ACC112 (cell line): ENCODE data around the gene DHCR24.

Experiments used
- H2AFZ ChIP-seq: fragments of 200-600 bp; sonication (generic); one replicate; pipeline ENCODE4 v1.6.0; 2017; ENCODE audit warnings: antibody characterized with exemption, low read length; ENCODE audit not compliant: unreplicated experiment
- H3K27ac ChIP-seq: fragments of 200-600 bp; sonication (generic); 2 replicates; pipeline ENCODE4 v1.5.1; 2014; ENCODE audit warnings: low read depth, mild to moderate bottlenecking, antibody characterized with exemption, low read length, moderate library complexity
- H3K27me3 ChIP-seq: fragments of 200-600 bp; sonication (generic); 2 replicates; pipeline ENCODE4 v1.6.1; 2014; ENCODE audit warnings: mild to moderate bottlenecking, antibody characterized with exemption, low read length, moderate library complexity, mixed read lengths; ENCODE audit not compliant: insufficient read depth
- H3K36me3 ChIP-seq: fragments of 200-600 bp; sonication (generic); 2 replicates; pipeline ENCODE4 v1.6.1; 2016; ENCODE audit warnings: mild to moderate bottlenecking, antibody characterized with exemption, low read length, moderate library complexity, mixed read lengths; ENCODE audit not compliant: insufficient read depth
- H3K4me1 ChIP-seq: fragments of 200-600 bp; sonication (generic); one replicate; pipeline ENCODE4 v1.6.1; 2016; ENCODE audit warnings: low read length, mixed read lengths; ENCODE audit not compliant: insufficient read depth, unreplicated experiment, control insufficient read depth
- H3K4me3 ChIP-seq: fragments of 200-600 bp; sonication (generic); 2 replicates; pipeline ENCODE4 v1.5.1; 2014; ENCODE audit warnings: mild to moderate bottlenecking, low read depth, low read length
- H3K79me2 ChIP-seq: fragments of 200-600 bp; sonication (generic); one replicate; pipeline ENCODE4 v1.6.0; 2016; ENCODE audit warnings: low read length; ENCODE audit not compliant: control insufficient read depth, unreplicated experiment, insufficient read depth

Gene DHCR24

GRCh38 chr1:54863267-54863665 lies 23.7 kb downstream of the DHCR24 start:
- H3K27ac ChIP-seq = no peak overlapping the region
- H3K36me3 ChIP-seq = peaks cover 10% of the 10 kb centered on the region; the same call in 1 of the 2 replicates
- no peak overlapping the region for H3K4me3 ChIP-seq
- no peak overlapping the region for H2AFZ ChIP-seq
- H3K79me2 ChIP-seq = no peaks in the 10 kb centered on the region
- H3K27me3 ChIP-seq = no peaks in the 10 kb centered on the region
- H3K4me1 ChIP-seq = peaks cover 20% of the 10 kb centered on the region

GRCh38 chr1:54861070-54861761 lies 25.8 kb downstream of the DHCR24 start:
- Histone ChIP-seq H3K36me3 (peaks cover 10% of the 10 kb centered on the region; the same call in 1 of the 2 replicates), H3K4me3 (no peak overlapping the region), H3K4me1 (peaks cover 39% of the 10 kb centered on the region), H3K27ac (peak overlapping the region; percentile 33; the same call in 1 of the 2 replicates), H3K27me3 (no peaks in the 10 kb centered on the region), H3K79me2 (no peaks in the 10 kb centered on the region), H2AFZ (no peak overlapping the region)

- no peak overlapping the region for H3K4me3 ChIP-seq
- no peaks in the 10 kb centered on the region for H3K27me3 ChIP-seq
- peaks cover 47% of the 10 kb centered on the region for H3K4me1 ChIP-seq
- no peaks in the 10 kb centered on the region for H3K79me2 ChIP-seq
- H2AFZ ChIP-seq = no peak overlapping the region
- H3K27ac ChIP-seq = no peak overlapping the region
- H3K36me3 ChIP-seq = peaks cover 14% of the 10 kb centered on the region; the same call in 1 of the 2 replicates
Observed at GRCh38 chr1:54859700-54860391, 27.1 kb downstream of the DHCR24 start.

GRCh38 chr1:54857746-54858561 lies 29.0 kb downstream of the DHCR24 start:
- Histone ChIP-seq H3K27ac (peak overlapping the region; percentile 91), H3K36me3 (peaks cover 23% of the 10 kb centered on the region; the same call in 1 of the 2 replicates), H3K4me3 (no peak overlapping the region), H3K79me2 (no peaks in the 10 kb centered on the region), H3K27me3 (no peaks in the 10 kb centered on the region), H3K4me1 (peaks cover 47% of the 10 kb centered on the region), H2AFZ (no peak overlapping the region)

GRCh38 chr1:54857141-54857540 lies 29.9 kb downstream of the DHCR24 start:
- Histone ChIP-seq H3K4me3 (peak overlapping the region; percentile 15; the same call in 1 of the 2 replicates), H3K79me2 (no peaks in the 10 kb centered on the region), H3K27ac (peak overlapping the region; percentile 91), H3K36me3 (peaks cover 23% of the 10 kb centered on the region; the same call in 1 of the 2 replicates), H3K4me1 (peaks cover 46% of the 10 kb centered on the region), H2AFZ (no peak overlapping the region), H3K27me3 (no peaks in the 10 kb centered on the region)

GRCh38 chr1:54854381-54855020 lies 32.5 kb downstream of the DHCR24 start:
- H3K4me3 ChIP-seq = no peak overlapping the region
- no peaks in the 10 kb centered on the region for H3K27me3 ChIP-seq
- peaks cover 56% of the 10 kb centered on the region for H3K4me1 ChIP-seq
- H2AFZ ChIP-seq = no peak overlapping the region
- H3K27ac ChIP-seq = no peak overlapping the region
- H3K36me3 ChIP-seq = peaks cover 26% of the 10 kb centered on the region; the same call in 1 of the 2 replicates
- no peaks in the 10 kb centered on the region for H3K79me2 ChIP-seq

GRCh38 chr1:54853793-54854370 lies 33.1 kb downstream of the DHCR24 start:
- H3K27me3 ChIP-seq = no peaks in the 10 kb centered on the region
- H3K79me2 ChIP-seq = no peaks in the 10 kb centered on the region
- H3K36me3 ChIP-seq = peaks cover 32% of the 10 kb centered on the region; the same call in 1 of the 2 replicates
- H3K4me1 ChIP-seq = peaks cover 58% of the 10 kb centered on the region
- no peak overlapping the region for H2AFZ ChIP-seq
- H3K27ac ChIP-seq = no peak overlapping the region
- no peak overlapping the region for H3K4me3 ChIP-seq

GRCh38 chr1:54853096-54853792 lies 33.8 kb downstream of the DHCR24 start:
- H3K36me3 ChIP-seq = peaks cover 36% of the 10 kb centered on the region; the same call in 1 of the 2 replicates
- no peak overlapping the region for H3K27ac ChIP-seq
- no peaks in the 10 kb centered on the region for H3K27me3 ChIP-seq
- H3K4me3 ChIP-seq = no peak overlapping the region
- H2AFZ ChIP-seq = no peak overlapping the region
- H3K79me2 ChIP-seq = no peaks in the 10 kb centered on the region
- H3K4me1 ChIP-seq = peaks cover 56% of the 10 kb centered on the region

- Histone ChIP-seq H3K27me3 (no peaks in the 10 kb centered on the region), H3K36me3 (peaks cover 42% of the 10 kb centered on the region; the same call in 1 of the 2 replicates), H3K4me3 (no peak overlapping the region), H3K27ac (no peak overlapping the region), H3K4me1 (peaks cover 44% of the 10 kb centered on the region), H3K79me2 (no peaks in the 10 kb centered on the region), H2AFZ (no peak overlapping the region)
Observed at GRCh38 chr1:54851936-54852524, 35.0 kb downstream of the DHCR24 start.
